ENCODE results near the gene PCLAF. TPM values are rescaled to one million over a fixed set of nuclear protein-coding genes. Genes with fewer than 3 reads are reported as not detected.

Gene PCLAF
- polyA plus RNA-seq, 1 donor (not counting 4 experiments of a cell fraction or from before 2014, with no cell fraction given): 55.0 TPM

- Histone ChIP-seq H3K36me3 (ENCODE audit: control insufficient read depth in 2 of 2, extremely low read depth in 1 of 2, insufficient read depth in 2 of 2, low read length in 2 of 2) (peaks cover 1 to 13% of the 10 kb centered on the region in 2 experiments), H3K4me2 (ENCODE audit: control insufficient read depth, extremely low read depth, insufficient read depth, low read depth, low read length) (no peak overlapping the region), H3K79me2 (ENCODE audit: control insufficient read depth, insufficient read depth, low read length) (peaks cover 88% of the 10 kb centered on the region), H3K27me3 (ENCODE audit: control insufficient read depth, extremely low read depth, insufficient read depth, low read length) (no peaks in the 10 kb centered on the region), H3K27ac (ENCODE audit: control insufficient read depth, insufficient read depth, low read length) (no peak overlapping the region), H3K9me1 (ENCODE audit: control insufficient read depth, extremely low read depth, insufficient read depth, low read length) (no peaks in the 10 kb centered on the region), H3K4me3 (ENCODE audit: control insufficient read depth in 2 of 3, extremely low read depth in 1 of 3, insufficient read depth in 2 of 3, low read depth in 1 of 3, low read length in 3 of 3) (no peak overlapping the region), H3K9me3 (ENCODE audit: control insufficient read depth, low read depth, low read length) (no peaks in the 10 kb centered on the region), H4K20me1 (ENCODE audit: control insufficient read depth, extremely low read depth, insufficient read depth, low read length) (peaks cover 5% of the 10 kb centered on the region), H3K4me1 (ENCODE audit: control insufficient read depth, extremely low read depth, insufficient read depth, low read length) (peaks cover 16% of the 10 kb centered on the region), H3K9ac (ENCODE audit: control insufficient read depth, extremely low read depth, insufficient read depth, low read length) (no peak overlapping the region), H2AFZ (ENCODE audit: control insufficient read depth, low read length) (no peak overlapping the region)
- TF ChIP-seq EZH2 (IDR thresholded peaks at IDR 0.05; ENCODE audit: low read length): no peak
- TF ChIP-seq, protein P1, sequence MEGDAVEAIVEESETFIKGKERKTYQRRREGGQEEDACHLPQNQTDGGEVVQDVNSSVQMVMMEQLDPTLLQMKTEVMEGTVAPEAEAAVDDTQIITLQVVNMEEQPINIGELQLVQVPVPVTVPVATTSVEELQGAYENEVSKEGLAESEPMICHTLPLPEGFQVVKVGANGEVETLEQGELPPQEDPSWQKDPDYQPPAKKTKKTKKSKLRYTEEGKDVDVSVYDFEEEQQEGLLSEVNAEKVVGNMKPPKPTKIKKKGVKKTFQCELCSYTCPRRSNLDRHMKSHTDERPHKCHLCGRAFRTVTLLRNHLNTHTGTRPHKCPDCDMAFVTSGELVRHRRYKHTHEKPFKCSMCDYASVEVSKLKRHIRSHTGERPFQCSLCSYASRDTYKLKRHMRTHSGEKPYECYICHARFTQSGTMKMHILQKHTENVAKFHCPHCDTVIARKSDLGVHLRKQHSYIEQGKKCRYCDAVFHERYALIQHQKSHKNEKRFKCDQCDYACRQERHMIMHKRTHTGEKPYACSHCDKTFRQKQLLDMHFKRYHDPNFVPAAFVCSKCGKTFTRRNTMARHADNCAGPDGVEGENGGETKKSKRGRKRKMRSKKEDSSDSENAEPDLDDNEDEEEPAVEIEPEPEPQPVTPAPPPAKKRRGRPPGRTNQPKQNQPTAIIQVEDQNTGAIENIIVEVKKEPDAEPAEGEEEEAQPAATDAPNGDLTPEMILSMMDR (optimal IDR thresholded peaks at IDR 0.05 in 1 of 3, IDR thresholded peaks at IDR 0.05 in 1 of 3, conservative IDR thresholded peaks at IDR 0.05 in 1 of 3; ENCODE audit: extremely low read depth in 1 of 3, insufficient read depth in 2 of 3, low read length in 3 of 3): no peak
- FAIRE-seq: no peak
- no peak for DNase-seq (ENCODE audit: low read depth, low spot score)
- dilution Hi-C loops (cut with MboI; ENCODE audit: extremely low pct_ligation_motif_present, low sequenced_read_pairs): no loop called here
Observed at GRCh38 chr15:64341961-64342360, 39.3 kb downstream of the PCLAF start.

DNA sequence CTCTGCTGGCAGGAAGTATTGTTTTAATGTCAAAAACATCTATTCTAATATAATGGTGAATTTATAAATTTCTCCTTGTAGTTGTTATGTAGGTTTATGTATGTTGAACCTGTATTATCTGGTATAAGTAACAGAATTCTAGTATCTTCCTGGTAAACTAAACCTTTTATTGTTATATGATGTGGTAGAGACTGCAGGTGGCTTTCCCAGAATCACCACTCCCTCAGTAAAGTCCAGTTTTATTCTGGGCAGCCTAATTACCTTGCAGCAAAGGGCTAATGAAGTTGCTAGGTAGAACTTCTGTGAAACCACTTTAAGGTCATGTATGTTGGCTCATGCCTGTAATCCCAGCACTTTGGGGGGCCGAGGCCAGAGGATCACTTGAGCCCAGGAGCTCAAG is 40.9 kb downstream of the PCLAF start:
- FAIRE-seq: no peak
- Histone ChIP-seq H3K9me1 (ENCODE audit: control insufficient read depth, extremely low read depth, insufficient read depth, low read length) (no peaks in the 10 kb centered on the region), H3K9me3 (ENCODE audit: control insufficient read depth, low read depth, low read length) (no peaks in the 10 kb centered on the region), H2AFZ (ENCODE audit: control insufficient read depth, low read length) (no peak overlapping the region), H4K20me1 (ENCODE audit: control insufficient read depth, extremely low read depth, insufficient read depth, low read length) (peaks cover 5% of the 10 kb centered on the region), H3K4me1 (ENCODE audit: control insufficient read depth, extremely low read depth, insufficient read depth, low read length) (peaks cover 16% of the 10 kb centered on the region), H3K79me2 (ENCODE audit: control insufficient read depth, insufficient read depth, low read length) (peaks cover 85% of the 10 kb centered on the region), H3K4me2 (ENCODE audit: control insufficient read depth, extremely low read depth, insufficient read depth, low read depth, low read length) (no peak overlapping the region), H3K27ac (ENCODE audit: control insufficient read depth, insufficient read depth, low read length) (no peak overlapping the region), H3K4me3 (ENCODE audit: control insufficient read depth in 2 of 3, extremely low read depth in 1 of 3, insufficient read depth in 2 of 3, low read depth in 1 of 3, low read length in 3 of 3) (no peak overlapping the region), H3K36me3 (ENCODE audit: control insufficient read depth in 2 of 2, extremely low read depth in 1 of 2, insufficient read depth in 2 of 2, low read length in 2 of 2) (peaks cover 1 to 13% of the 10 kb centered on the region in 2 experiments), H3K9ac (ENCODE audit: control insufficient read depth, extremely low read depth, insufficient read depth, low read length) (no peak overlapping the region), H3K27me3 (ENCODE audit: control insufficient read depth, extremely low read depth, insufficient read depth, low read length) (no peaks in the 10 kb centered on the region)
- dilution Hi-C loops (cut with MboI; ENCODE audit: extremely low pct_ligation_motif_present, low sequenced_read_pairs): no loop called here
- no peak for TF ChIP-seq EZH2 (IDR thresholded peaks at IDR 0.05; ENCODE audit: low read length)
- TF ChIP-seq, protein P1 (optimal IDR thresholded peaks at IDR 0.05 in 1 of 3, IDR thresholded peaks at IDR 0.05 in 1 of 3, conservative IDR thresholded peaks at IDR 0.05 in 1 of 3; ENCODE audit: extremely low read depth in 1 of 3, insufficient read depth in 2 of 3, low read length in 3 of 3): no peak
- DNase-seq (ENCODE audit: low read depth, low spot score): no peak

Data from keratinocyte (primary cell).